H1 (cell line): ENCODE measurements around the gene TEAD3.

Experiments
- ATF2 ChIP-seq: IDR thresholded peaks from 2 replicates; pipeline ENCODE4 v1.6.1; 2012; ENCODE audit warnings: low read length, inconsistent platforms
- BRCA1 ChIP-seq: IDR thresholded peaks from 2 replicates; pipeline ENCODE4 v1.6.1; 2012; ENCODE audit warnings: low read depth, low read length, improper control_type of control experiment
- EP300 ChIP-seq, 2 experiments: IDR thresholded peaks; 1 replicate in 1 of 2; 2 replicates in 1 of 2; pipeline ENCODE4 v1.6.1; 2011 to 2012; ENCODE audit warnings: low read depth in 2 of 2, low read length in 2 of 2, mild to moderate bottlenecking in 2 of 2, borderline replicate concordance in 1 of 2, inconsistent platforms in 1 of 2, moderate library complexity in 1 of 2
- POLR2A ChIP-seq, 2 experiments: IDR thresholded peaks; 1 replicate in 1 of 2; 2 replicates in 1 of 2; pipeline ENCODE4 v1.6.1; 2011; ENCODE audit warnings: low read depth in 2 of 2, low read length in 2 of 2, mild to moderate bottlenecking in 2 of 2; ENCODE audit errors: control extremely low read depth in 1 of 2
- SIN3A ChIP-seq, 2 experiments: IDR thresholded peaks in 1 of 2; conservative IDR thresholded peaks in 1 of 2; 2 replicates each; pipeline ENCODE4 v1.6.1; 2011 to 2012; ENCODE audit warnings: low read length in 2 of 2, improper control_type of control experiment in 1 of 2, low read depth in 1 of 2, mild to moderate bottlenecking in 1 of 2
- SIX5 ChIP-seq: IDR thresholded peaks from 2 replicates; pipeline ENCODE4 v1.6.1; 2011; ENCODE audit warnings: mild to moderate bottlenecking, low read depth, low read length
- USF2 ChIP-seq: IDR thresholded peaks from 2 replicates; pipeline ENCODE4 v1.6.1; 2011; ENCODE audit warnings: low read length, improper control_type of control experiment
- TF ChIP-seq, protein P1 (sequence below), 3 experiments: IDR thresholded peaks; 1 replicate in 2 of 3; 2 replicates in 1 of 3; pipeline versions ENCODE4 v1.5.1 to v1.6.1; 2011; ENCODE audit warnings: low read length in 3 of 3, mild to moderate bottlenecking in 3 of 3, inconsistent platforms in 2 of 3, low read depth in 1 of 3, moderate library complexity in 1 of 3; ENCODE audit not compliant: insufficient read depth in 1 of 3; ENCODE audit errors: control extremely low read depth in 1 of 3

- TF ChIP-seq EP300 (IDR thresholded peaks at IDR 0.05; ENCODE audit: borderline replicate concordance in 1 of 2, low read depth in 2 of 2, low read length in 2 of 2) (no peak), ATF2 (no peak), BRCA1 (no peak), POLR2A (IDR thresholded peaks at IDR 0.05; ENCODE audit: control extremely low read depth in 1 of 2, low read depth in 2 of 2, low read length in 2 of 2) (no peak), SIX5 (no peak), USF2 (no peak), SIN3A (conservative IDR thresholded peaks at IDR 0.05 in 1 of 2, IDR thresholded peaks at IDR 0.05 in 1 of 2; ENCODE audit: low read depth in 1 of 2, low read length in 2 of 2) (no peak)
- TF ChIP-seq, protein P1, sequence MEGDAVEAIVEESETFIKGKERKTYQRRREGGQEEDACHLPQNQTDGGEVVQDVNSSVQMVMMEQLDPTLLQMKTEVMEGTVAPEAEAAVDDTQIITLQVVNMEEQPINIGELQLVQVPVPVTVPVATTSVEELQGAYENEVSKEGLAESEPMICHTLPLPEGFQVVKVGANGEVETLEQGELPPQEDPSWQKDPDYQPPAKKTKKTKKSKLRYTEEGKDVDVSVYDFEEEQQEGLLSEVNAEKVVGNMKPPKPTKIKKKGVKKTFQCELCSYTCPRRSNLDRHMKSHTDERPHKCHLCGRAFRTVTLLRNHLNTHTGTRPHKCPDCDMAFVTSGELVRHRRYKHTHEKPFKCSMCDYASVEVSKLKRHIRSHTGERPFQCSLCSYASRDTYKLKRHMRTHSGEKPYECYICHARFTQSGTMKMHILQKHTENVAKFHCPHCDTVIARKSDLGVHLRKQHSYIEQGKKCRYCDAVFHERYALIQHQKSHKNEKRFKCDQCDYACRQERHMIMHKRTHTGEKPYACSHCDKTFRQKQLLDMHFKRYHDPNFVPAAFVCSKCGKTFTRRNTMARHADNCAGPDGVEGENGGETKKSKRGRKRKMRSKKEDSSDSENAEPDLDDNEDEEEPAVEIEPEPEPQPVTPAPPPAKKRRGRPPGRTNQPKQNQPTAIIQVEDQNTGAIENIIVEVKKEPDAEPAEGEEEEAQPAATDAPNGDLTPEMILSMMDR (IDR thresholded peaks at IDR 0.05; ENCODE audit: control extremely low read depth in 1 of 3, insufficient read depth in 1 of 3, low read depth in 1 of 3, low read length in 3 of 3), result no peak
These were observed 15.7 kb downstream of the TEAD3 start for GRCh38 chr6:35481226-35481625.
